Measurements from ENCODE around the gene HMGXB4. TPM values are rescaled to one million over a fixed set of nuclear protein-coding genes. Genes with fewer than 3 reads are reported as not detected.
A peak's percentile ranks its signal among the peaks of the same experiment; 100 is the strongest.

The HMGXB4 gene
- total and polyA plus RNA-seq, 2 of the 13 experiments (the other 11 are each of a cell fraction or from before 2014, with no cell fraction given), result 13.9 to 16.3 TPM

DNA sequence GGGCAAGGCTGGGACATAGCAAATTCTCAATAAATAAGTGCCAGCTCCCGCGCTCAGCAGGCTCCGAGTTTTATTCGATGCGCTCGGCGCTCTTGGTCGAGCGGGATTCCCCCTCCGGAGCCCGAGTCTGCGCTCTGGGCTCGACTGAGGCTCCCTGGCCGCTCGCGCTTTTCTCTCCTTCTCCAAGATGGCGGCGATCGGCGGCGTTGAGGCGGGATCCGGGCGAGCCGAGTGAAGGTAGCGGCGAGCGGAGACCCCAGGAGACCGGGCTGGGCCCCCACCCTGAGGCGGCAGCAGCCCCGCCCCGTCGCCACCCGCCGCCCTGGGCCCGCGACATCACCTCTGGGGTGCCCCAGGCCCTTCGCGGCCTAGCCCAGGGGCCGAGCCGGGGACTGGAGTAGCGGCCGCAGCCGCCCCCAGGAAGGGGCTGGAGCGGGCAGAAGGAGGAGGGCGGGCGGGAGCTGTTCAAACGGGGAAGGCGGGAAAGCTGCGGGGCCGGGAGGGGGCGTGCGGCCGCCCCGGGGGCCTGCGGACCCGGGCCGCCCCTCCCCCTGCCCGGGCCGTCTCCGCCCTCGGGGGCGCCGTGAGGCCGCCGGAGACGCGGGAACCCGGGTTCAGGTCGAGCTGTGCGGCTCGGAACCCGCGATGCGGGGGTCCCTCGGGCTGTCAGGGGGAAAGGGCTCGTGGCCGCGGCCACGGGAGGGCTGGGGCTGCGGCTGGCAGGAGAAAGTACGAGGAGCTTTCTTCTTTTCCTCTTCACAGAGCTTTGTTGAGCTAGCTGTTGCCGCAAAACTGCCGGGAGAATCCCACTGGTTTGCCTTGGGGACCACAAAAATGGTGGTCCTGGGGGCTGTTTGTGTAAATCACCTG lies at the start of gene HMGXB4 (continued):
- TF ChIP-seq, protein P1, sequence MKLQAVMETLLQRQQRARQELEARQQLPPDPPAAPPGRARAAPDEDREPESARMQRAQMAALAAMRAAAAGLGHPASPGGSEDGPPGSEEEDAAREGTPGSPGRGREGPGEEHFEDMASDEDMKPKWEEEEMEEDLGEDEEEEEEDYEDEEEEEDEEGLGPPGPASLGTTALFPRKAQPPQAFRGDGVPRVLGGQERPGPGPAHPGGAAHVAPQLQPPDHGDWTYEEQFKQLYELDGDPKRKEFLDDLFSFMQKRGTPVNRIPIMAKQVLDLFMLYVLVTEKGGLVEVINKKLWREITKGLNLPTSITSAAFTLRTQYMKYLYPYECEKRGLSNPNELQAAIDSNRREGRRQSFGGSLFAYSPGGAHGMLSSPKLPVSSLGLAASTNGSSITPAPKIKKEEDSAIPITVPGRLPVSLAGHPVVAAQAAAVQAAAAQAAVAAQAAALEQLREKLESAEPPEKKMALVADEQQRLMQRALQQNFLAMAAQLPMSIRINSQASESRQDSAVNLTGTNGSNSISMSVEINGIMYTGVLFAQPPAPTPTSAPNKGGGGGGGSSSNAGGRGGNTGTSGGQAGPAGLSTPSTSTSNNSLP (IDR thresholded peaks at IDR 0.05; ENCODE audit: low read depth, low read length), result peak; percentile 95
- TF ChIP-seq NFATC3 (CRISPR knock-in tag; IDR thresholded peaks at IDR 0.05), result no peak
- no peak for TF ChIP-seq PAX8 (CRISPR knock-in tag; IDR thresholded peaks at IDR 0.05; ENCODE audit: borderline replicate concordance)
- TF ChIP-seq TCF12 (IDR thresholded peaks at IDR 0.05), result no peak
- peak; percentile 50; the same call in 1 of the 2 replicates for TF ChIP-seq TCF12 (CRISPR knock-in tag; IDR thresholded peaks at IDR 0.05)
- TF ChIP-seq, protein P2, sequence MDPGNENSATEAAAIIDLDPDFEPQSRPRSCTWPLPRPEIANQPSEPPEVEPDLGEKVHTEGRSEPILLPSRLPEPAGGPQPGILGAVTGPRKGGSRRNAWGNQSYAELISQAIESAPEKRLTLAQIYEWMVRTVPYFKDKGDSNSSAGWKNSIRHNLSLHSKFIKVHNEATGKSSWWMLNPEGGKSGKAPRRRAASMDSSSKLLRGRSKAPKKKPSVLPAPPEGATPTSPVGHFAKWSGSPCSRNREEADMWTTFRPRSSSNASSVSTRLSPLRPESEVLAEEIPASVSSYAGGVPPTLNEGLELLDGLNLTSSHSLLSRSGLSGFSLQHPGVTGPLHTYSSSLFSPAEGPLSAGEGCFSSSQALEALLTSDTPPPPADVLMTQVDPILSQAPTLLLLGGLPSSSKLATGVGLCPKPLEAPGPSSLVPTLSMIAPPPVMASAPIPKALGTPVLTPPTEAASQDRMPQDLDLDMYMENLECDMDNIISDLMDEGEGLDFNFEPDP (CRISPR knock-in tag; conservative IDR thresholded peaks at IDR 0.05), result peak; percentile 97; the same call in 1 of the 2 replicates
- TF ChIP-seq, protein P3, sequence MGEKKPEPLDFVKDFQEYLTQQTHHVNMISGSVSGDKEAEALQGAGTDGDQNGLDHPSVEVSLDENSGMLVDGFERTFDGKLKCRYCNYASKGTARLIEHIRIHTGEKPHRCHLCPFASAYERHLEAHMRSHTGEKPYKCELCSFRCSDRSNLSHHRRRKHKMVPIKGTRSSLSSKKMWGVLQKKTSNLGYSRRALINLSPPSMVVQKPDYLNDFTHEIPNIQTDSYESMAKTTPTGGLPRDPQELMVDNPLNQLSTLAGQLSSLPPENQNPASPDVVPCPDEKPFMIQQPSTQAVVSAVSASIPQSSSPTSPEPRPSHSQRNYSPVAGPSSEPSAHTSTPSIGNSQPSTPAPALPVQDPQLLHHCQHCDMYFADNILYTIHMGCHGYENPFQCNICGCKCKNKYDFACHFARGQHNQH (CRISPR knock-in tag; IDR thresholded peaks at IDR 0.05), result 0 out of 2 replicates have a peak, but pooled peaks have one; percentile 46
- TF ChIP-seq ZNF564 (CRISPR knock-in tag; IDR thresholded peaks at IDR 0.05), result peak; percentile 65; the same call in 1 of the 2 replicates
- TF ChIP-seq, protein P4, sequence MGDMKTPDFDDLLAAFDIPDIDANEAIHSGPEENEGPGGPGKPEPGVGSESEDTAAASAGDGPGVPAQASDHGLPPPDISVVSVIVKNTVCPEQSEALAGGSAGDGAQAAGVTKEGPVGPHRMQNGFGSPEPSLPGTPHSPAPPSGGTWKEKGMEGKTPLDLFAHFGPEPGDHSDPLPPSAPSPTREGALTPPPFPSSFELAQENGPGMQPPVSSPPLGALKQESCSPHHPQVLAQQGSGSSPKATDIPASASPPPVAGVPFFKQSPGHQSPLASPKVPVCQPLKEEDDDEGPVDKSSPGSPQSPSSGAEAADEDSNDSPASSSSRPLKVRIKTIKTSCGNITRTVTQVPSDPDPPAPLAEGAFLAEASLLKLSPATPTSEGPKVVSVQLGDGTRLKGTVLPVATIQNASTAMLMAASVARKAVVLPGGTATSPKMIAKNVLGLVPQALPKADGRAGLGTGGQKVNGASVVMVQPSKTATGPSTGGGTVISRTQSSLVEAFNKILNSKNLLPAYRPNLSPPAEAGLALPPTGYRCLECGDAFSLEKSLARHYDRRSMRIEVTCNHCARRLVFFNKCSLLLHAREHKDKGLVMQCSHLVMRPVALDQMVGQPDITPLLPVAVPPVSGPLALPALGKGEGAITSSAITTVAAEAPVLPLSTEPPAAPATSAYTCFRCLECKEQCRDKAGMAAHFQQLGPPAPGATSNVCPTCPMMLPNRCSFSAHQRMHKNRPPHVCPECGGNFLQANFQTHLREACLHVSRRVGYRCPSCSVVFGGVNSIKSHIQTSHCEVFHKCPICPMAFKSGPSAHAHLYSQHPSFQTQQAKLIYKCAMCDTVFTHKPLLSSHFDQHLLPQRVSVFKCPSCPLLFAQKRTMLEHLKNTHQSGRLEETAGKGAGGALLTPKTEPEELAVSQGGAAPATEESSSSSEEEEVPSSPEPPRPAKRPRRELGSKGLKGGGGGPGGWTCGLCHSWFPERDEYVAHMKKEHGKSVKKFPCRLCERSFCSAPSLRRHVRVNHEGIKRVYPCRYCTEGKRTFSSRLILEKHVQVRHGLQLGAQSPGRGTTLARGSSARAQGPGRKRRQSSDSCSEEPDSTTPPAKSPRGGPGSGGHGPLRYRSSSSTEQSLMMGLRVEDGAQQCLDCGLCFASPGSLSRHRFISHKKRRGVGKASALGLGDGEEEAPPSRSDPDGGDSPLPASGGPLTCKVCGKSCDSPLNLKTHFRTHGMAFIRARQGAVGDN (CRISPR knock-in tag; IDR thresholded peaks at IDR 0.05), result peak; percentile 87
- TF ChIP-seq, protein P5, sequence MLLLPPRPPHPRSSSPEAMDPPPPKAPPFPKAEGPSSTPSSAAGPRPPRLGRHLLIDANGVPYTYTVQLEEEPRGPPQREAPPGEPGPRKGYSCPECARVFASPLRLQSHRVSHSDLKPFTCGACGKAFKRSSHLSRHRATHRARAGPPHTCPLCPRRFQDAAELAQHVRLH (CRISPR knock-in tag; IDR thresholded peaks at IDR 0.05; ENCODE audit: borderline replicate concordance, low read depth), result peak; percentile 0; the same call in 1 of the 2 replicates
- TF ChIP-seq, protein P6, sequence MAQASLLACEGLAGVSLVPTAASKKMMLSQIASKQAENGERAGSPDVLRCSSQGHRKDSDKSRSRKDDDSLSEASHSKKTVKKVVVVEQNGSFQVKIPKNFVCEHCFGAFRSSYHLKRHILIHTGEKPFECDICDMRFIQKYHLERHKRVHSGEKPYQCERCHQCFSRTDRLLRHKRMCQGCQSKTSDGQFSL (CRISPR knock-in tag; IDR thresholded peaks at IDR 0.05), result 0 out of 2 replicates have a peak, but pooled peaks have one; percentile 18
- TF ChIP-seq ZBTB3 (CRISPR knock-in tag; IDR thresholded peaks at IDR 0.05; ENCODE audit: borderline replicate concordance, low read depth), result peak; percentile 84; the same call in 1 of the 2 replicates
- peak; percentile 47; the same call in 1 of the 2 replicates for TF ChIP-seq ZNF773 (CRISPR knock-in tag; IDR thresholded peaks at IDR 0.05; ENCODE audit: borderline replicate concordance)
- peak; percentile 48; the same call in 1 of the 2 replicates for TF ChIP-seq ZNF816 (CRISPR knock-in tag; IDR thresholded peaks at IDR 0.05; ENCODE audit: borderline replicate concordance)
- peak; percentile 48 for TF ChIP-seq HNRNPK (IDR thresholded peaks at IDR 0.05; ENCODE audit: low read depth, low read length, poor library complexity, severe bottlenecking)
- peak; percentile 80; the same call in 1 of the 2 replicates for TF ChIP-seq ZNF724P (CRISPR knock-in tag; IDR thresholded peaks at IDR 0.05; ENCODE audit: borderline replicate concordance)

All from HepG2 (cell line).